Subcutaneous abdominal adipose tissue (tissue), 5 donors: ENCODE data around the gene DENND2A.
"Not testable (repeated sequence)": the region's sequence is repeated elsewhere in the genome, so short reads cannot be mapped to it uniquely, and the experiment has no call there.

ENCODE experiments used
- H3K27ac ChIP-seq: one replicate; pipeline ENCODE4 v1.7.0; 2013; ENCODE audit warnings: low read depth, mild to moderate bottlenecking, inconsistent platforms, low read length, moderate library complexity
- H3K27me3 ChIP-seq, 5 donors: one replicate each; pipeline ENCODE4 v1.7.0; 2013; ENCODE audit warnings: low read length in 5 of 5, inconsistent platforms in 1 of 5; ENCODE audit not compliant: control insufficient read depth in 5 of 5, insufficient read depth in 4 of 5
- H3K36me3 ChIP-seq, 5 donors: one replicate each; pipeline ENCODE4 v1.7.0; 2013; ENCODE audit warnings: low read length in 5 of 5; ENCODE audit not compliant: control insufficient read depth in 5 of 5, insufficient read depth in 5 of 5
- H3K4me1 ChIP-seq, 5 donors: one replicate each; pipeline ENCODE4 v1.7.0; 2013; ENCODE audit warnings: low read length in 5 of 5, mild to moderate bottlenecking in 3 of 5, moderate library complexity in 1 of 5; ENCODE audit not compliant: control insufficient read depth in 5 of 5, insufficient read depth in 5 of 5
- H3K4me3 ChIP-seq, 5 donors: one replicate each; pipeline ENCODE4 v1.7.0; 2013; ENCODE audit warnings: low read length in 5 of 5, low read depth in 1 of 5
- H3K9ac ChIP-seq, 5 donors: one replicate each; pipeline ENCODE4 v1.7.0; 2013; ENCODE audit warnings: low read length in 5 of 5, mild to moderate bottlenecking in 4 of 5, moderate library complexity in 3 of 5
- H3K9me3 ChIP-seq, 5 donors: one replicate each; pipeline ENCODE4 v1.7.0; 2013; ENCODE audit warnings: low read length in 5 of 5; ENCODE audit not compliant: control insufficient read depth in 5 of 5
- donor health status: healthy.
- donor health status: healthy.
- donor health status: healthy.
- donor health status: healthy.
- donor health status: healthy.

The DENND2A gene

GRCh38 chr7:140540136-140540777, 100.4 kb downstream of the DENND2A start:
- Histone ChIP-seq H3K9ac (no peak overlapping the region), H3K4me3 (no peak overlapping the region), H3K4me1 (peaks cover 6 to 20% (median 17%) of the 10 kb centered on the region in 5 donors), H3K36me3 (peaks cover 0 to 39% (median 23%) of the 10 kb centered on the region in 5 donors), H3K9me3 (no peaks in the 10 kb centered on the region), H3K27ac (no peak overlapping the region), H3K27me3 (peaks cover 0 to 3% (median 0%) of the 10 kb centered on the region in 5 donors)

- peaks cover 0 to 3% (median 0%) of the 10 kb centered on the region in 5 donors for H3K27me3 ChIP-seq
- peaks cover 0 to 36% (median 16%) of the 10 kb centered on the region in 5 donors for H3K36me3 ChIP-seq
- H3K4me3 ChIP-seq: no peak overlapping the region
- H3K9me3 ChIP-seq: no peaks in the 10 kb centered on the region
- no peak overlapping the region for H3K9ac ChIP-seq
- H3K27ac ChIP-seq: no peak overlapping the region
- peaks cover 6 to 23% (median 18%) of the 10 kb centered on the region in 5 donors for H3K4me1 ChIP-seq
Observed at GRCh38 chr7:140539461-140539860, 101.2 kb downstream of the DENND2A start.

GRCh38 chr7:140537750-140538482, 102.7 kb downstream of the DENND2A start:
- Histone ChIP-seq H3K27ac (no peak overlapping the region), H3K9ac (no peak overlapping the region), H3K4me1 (peaks cover 6 to 30% (median 18%) of the 10 kb centered on the region in 5 donors), H3K9me3 (no peaks in the 10 kb centered on the region), H3K36me3 (peaks cover 0 to 35% (median 19%) of the 10 kb centered on the region in 5 donors), H3K4me3 (no peak overlapping the region), H3K27me3 (peaks cover 0 to 4% (median 0%) of the 10 kb centered on the region in 5 donors)

- Histone ChIP-seq H3K4me1 (peaks cover 0 to 10% (median 0%) of the 10 kb centered on the region in 5 donors), H3K9me3 (no peaks in the 10 kb centered on the region), H3K27ac (no peak overlapping the region), H3K9ac (no peak overlapping the region), H3K27me3 (peaks cover 0 to 4% (median 0%) of the 10 kb centered on the region in 5 donors), H3K4me3 (no peak overlapping the region), H3K36me3 (peaks cover 0 to 27% (median 12%) of the 10 kb centered on the region in 5 donors)
Observed at GRCh38 chr7:140534743-140535142, 105.9 kb downstream of the DENND2A start.

- Histone ChIP-seq H3K9me3 (no peaks in the 10 kb centered on the region), H3K27ac (no peak overlapping the region), H3K27me3 (peaks cover 0 to 4% (median 0%) of the 10 kb centered on the region in 5 donors), H3K4me1 (peaks cover 0 to 10% (median 0%) of the 10 kb centered on the region in 5 donors), H3K36me3 (peaks cover 0 to 20% (median 9%) of the 10 kb centered on the region in 5 donors), H3K9ac (no peak overlapping the region), H3K4me3 (no peak overlapping the region)
Observed at GRCh38 chr7:140533394-140533872, 107.2 kb downstream of the DENND2A start.

GRCh38 chr7:140529428-140529827, 111.2 kb downstream of the DENND2A start:
- H3K9me3 ChIP-seq, H3K4me3 ChIP-seq, H3K4me1 ChIP-seq, H3K27ac ChIP-seq, H3K27me3 ChIP-seq, H3K9ac ChIP-seq: not testable (repeated sequence)
- peaks cover 0 to 32% (median 27%) of the 10 kb centered on the region in 5 donors for H3K36me3 ChIP-seq

GRCh38 chr7:140526787-140527664, 113.6 kb downstream of the DENND2A start:
- Histone ChIP-seq H3K9me3 (no peaks in the 10 kb centered on the region), H3K27me3 (peaks cover 0 to 4% (median 0%) of the 10 kb centered on the region in 5 donors), H3K4me3 (no peak overlapping the region), H3K4me1 (peaks cover 0 to 3% (median 0%) of the 10 kb centered on the region in 5 donors), H3K27ac (no peak overlapping the region), H3K9ac (no peak overlapping the region), H3K36me3 (peaks cover 0 to 36% (median 32%) of the 10 kb centered on the region in 5 donors)

- no peaks in the 10 kb centered on the region for H3K9me3 ChIP-seq
- no peak overlapping the region for H3K9ac ChIP-seq
- H3K27ac ChIP-seq: no peak overlapping the region
Observed at GRCh38 chr7:140526214-140526613, 114.4 kb downstream of the DENND2A start.

GRCh38 chr7:140525743-140526142, 114.9 kb downstream of the DENND2A start:
- Histone ChIP-seq H3K4me3 (no peak overlapping the region), H3K36me3 (peaks cover 0 to 42% (median 39%) of the 10 kb centered on the region in 5 donors)

More at GRCh38 chr7:140526214-140526613, 114.4 kb downstream of the DENND2A start:
- Histone ChIP-seq H3K36me3 (peaks cover 0 to 42% (median 39%) of the 10 kb centered on the region in 5 donors), H3K4me1 (peaks cover 0 to 3% (median 0%) of the 10 kb centered on the region in 5 donors), H3K4me3 (no peak overlapping the region), H3K27me3 (peaks cover 0 to 4% (median 0%) of the 10 kb centered on the region in 5 donors)

More at GRCh38 chr7:140525743-140526142, 114.9 kb downstream of the DENND2A start:
- Histone ChIP-seq H3K9me3 (no peaks in the 10 kb centered on the region), H3K4me1 (peaks cover 0 to 3% (median 0%) of the 10 kb centered on the region in 5 donors), H3K27me3 (peaks cover 0 to 4% (median 0%) of the 10 kb centered on the region in 5 donors), H3K27ac (no peak overlapping the region), H3K9ac (no peak overlapping the region)
